Keratinocyte (primary cell): ENCODE data around the gene CXXC4. TPM values are rescaled to one million over a fixed set of nuclear protein-coding genes. Genes with fewer than 3 reads are reported as not detected.

Source experiments
- DNase-seq: peaks from one replicate; pipeline ENCODE4 v3.0.0-alpha.2; 2011; ENCODE audit warnings: low read depth, missing footprints, low spot score
- FAIRE-seq: peaks from 2 replicates; lab custom pipeline; 2011; peaks lifted over from hg19 to GRCh38; lab: Jason Lieb, UNC
- H2AFZ ChIP-seq: 2 replicates; pipeline ENCODE4 v1.6.0; 2012; ENCODE audit warnings: low read length, control low read depth, inconsistent platforms; ENCODE audit not compliant: control insufficient read depth
- H3K27ac ChIP-seq: 2 replicates; pipeline ENCODE4 v1.5.1; 2011; ENCODE audit warnings: low read length; ENCODE audit not compliant: control insufficient read depth, insufficient read depth
- H3K27me3 ChIP-seq: 3 replicates; pipeline ENCODE4 v1.6.0; 2011; ENCODE audit warnings: low read length; ENCODE audit not compliant: control insufficient read depth, insufficient read depth; ENCODE audit errors: extremely low read depth
- H3K36me3 ChIP-seq, 2 experiments: 2 replicates in 1 of 2; 3 replicates in 1 of 2; pipeline ENCODE4 v1.5.1; 2011; ENCODE audit warnings: low read length in 2 of 2, mild to moderate bottlenecking in 1 of 2; ENCODE audit not compliant: control insufficient read depth in 2 of 2, insufficient read depth in 2 of 2; ENCODE audit errors: extremely low read depth in 1 of 2
- H3K4me1 ChIP-seq: 3 replicates; pipeline ENCODE4 v1.5.1; 2011; ENCODE audit warnings: low read length; ENCODE audit not compliant: control insufficient read depth, insufficient read depth; ENCODE audit errors: extremely low read depth
- H3K4me2 ChIP-seq: 3 replicates; pipeline ENCODE4 v1.6.0; 2011; ENCODE audit warnings: low read depth, low read length; ENCODE audit not compliant: control insufficient read depth, insufficient read depth; ENCODE audit errors: extremely low read depth
- H3K4me3 ChIP-seq, 3 experiments: fragments of 200-600 bp in 1 of 3; sonication (generic) in 1 of 3; 2 replicates in 2 of 3; 3 replicates in 1 of 3; pipeline ENCODE4 v1.5.1; 2011 to 2016; ENCODE audit warnings: low read length in 3 of 3, mild to moderate bottlenecking in 3 of 3, control low read depth in 2 of 3, inconsistent platforms in 1 of 3, low read depth in 1 of 3, mixed read lengths in 1 of 3, mixed run types in 1 of 3, moderate library complexity in 1 of 3; ENCODE audit not compliant: control insufficient read depth in 2 of 3, insufficient read depth in 2 of 3; ENCODE audit errors: extremely low read depth in 1 of 3
- H3K79me2 ChIP-seq: 2 replicates; pipeline ENCODE4 v1.6.0; 2012; ENCODE audit warnings: low read length; ENCODE audit not compliant: control insufficient read depth, insufficient read depth
- H3K9ac ChIP-seq: 3 replicates; pipeline ENCODE4 v1.6.0; 2011; ENCODE audit warnings: low read length; ENCODE audit not compliant: control insufficient read depth, insufficient read depth; ENCODE audit errors: extremely low read depth
- H3K9me1 ChIP-seq: 3 replicates; pipeline ENCODE4 v1.6.0; 2011; ENCODE audit warnings: low read length; ENCODE audit not compliant: control insufficient read depth, insufficient read depth; ENCODE audit errors: extremely low read depth
- H3K9me3 ChIP-seq: 2 replicates; pipeline ENCODE4 v1.5.1; 2012; ENCODE audit warnings: low read depth, low read length; ENCODE audit not compliant: control insufficient read depth
- H4K20me1 ChIP-seq: 3 replicates; pipeline ENCODE4 v1.6.0; 2011; ENCODE audit warnings: low read length; ENCODE audit not compliant: control insufficient read depth, insufficient read depth; ENCODE audit errors: extremely low read depth
- CTCF ChIP-seq, 3 experiments: IDR thresholded peaks in 1 of 3; conservative IDR thresholded peaks in 1 of 3; optimal IDR thresholded peaks in 1 of 3; 2 replicates in 2 of 3; 3 replicates in 1 of 3; pipeline versions ENCODE3 to v1.5.1; 2011; ENCODE audit warnings: low read length in 3 of 3, mild to moderate bottlenecking in 3 of 3, moderate library complexity in 2 of 3, control low read depth in 1 of 3, inconsistent platforms in 1 of 3; ENCODE audit not compliant: insufficient read depth in 2 of 3; ENCODE audit errors: extremely low read depth in 1 of 3
- EZH2 ChIP-seq: IDR thresholded peaks from one replicate; pipeline ENCODE4 v1.6.1; 2012; ENCODE audit warnings: inconsistent platforms, mild to moderate bottlenecking, low read length, moderate library complexity
- dilution Hi-C: fragments of 300-500 bp; cut with MboI; formaldehyde crosslinking; loops from one replicate; pipeline ENCODE4 v1.7.0; 2020; ENCODE audit warnings: low sequenced_read_pairs; ENCODE audit not compliant: extremely low pct_ligation_motif_present
- polyA plus RNA-seq, 5 experiments: library from polyadenylated mRNA; depleted of rRNA in 3 of 5; stranded (reverse) in 3 of 5; stranded (forward) in 1 of 5; unstranded in 1 of 5; fragments of >200 nt; gene quantifications; 1 replicate in 1 of 5; 2 replicates in 3 of 5; 3 replicates in 1 of 5; pipeline versions ENCODE4 v1.2.1 to v1.2.3, GENCODE V29; 2011 to 2012; ENCODE audit warnings: missing spikeins in 2 of 5, low read depth in 1 of 5, low replicate concordance in 1 of 5

Gene CXXC4
- polyA plus RNA-seq, 1 donor (not counting 4 experiments of a cell fraction or from before 2014, with no cell fraction given): 0.01 TPM

DNA sequence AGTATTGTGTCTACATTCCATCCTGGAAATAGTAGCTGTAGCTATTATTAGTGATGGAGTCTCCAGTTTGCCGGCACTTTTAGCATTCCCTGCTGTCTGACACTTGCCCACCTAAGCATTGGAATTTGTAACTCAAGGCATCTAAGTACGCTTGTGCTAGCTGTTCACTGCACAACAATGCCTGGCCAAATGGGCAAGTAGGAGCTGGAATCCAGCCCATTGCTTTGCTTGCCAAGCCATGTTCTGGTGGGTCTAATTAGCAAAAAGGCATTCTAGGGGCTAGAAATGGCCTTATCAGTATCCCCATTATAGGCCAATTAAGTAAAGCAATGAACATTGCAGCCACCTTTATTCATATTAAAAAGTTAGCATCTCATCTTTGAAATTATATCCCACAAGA, 7.8 kb upstream of the CXXC4 start:
- no peaks in the 10 kb centered on the region for H3K9me1 ChIP-seq
- H3K4me3 ChIP-seq: no peak overlapping the region
- H3K27me3 ChIP-seq: no peaks in the 10 kb centered on the region
- H3K36me3 ChIP-seq: no peaks in the 10 kb centered on the region
- no peak overlapping the region for H3K27ac ChIP-seq
- no peak overlapping the region for H2AFZ ChIP-seq
- dilution Hi-C loops: no loop called here
- no peak for DNase-seq
- no peak overlapping the region for H3K9ac ChIP-seq
- H3K9me3 ChIP-seq: no peaks in the 10 kb centered on the region
- no peak for FAIRE-seq
- H3K4me2 ChIP-seq: no peak overlapping the region
- H3K79me2 ChIP-seq: no peaks in the 10 kb centered on the region
- no peak for TF ChIP-seq CTCF (optimal IDR thresholded peaks at IDR 0.05 in 1 of 3, IDR thresholded peaks at IDR 0.05 in 1 of 3, conservative IDR thresholded peaks at IDR 0.05 in 1 of 3; ENCODE audit: extremely low read depth in 1 of 3, insufficient read depth in 2 of 3, low read length in 3 of 3)
- no peak for TF ChIP-seq EZH2
- H4K20me1 ChIP-seq: no peaks in the 10 kb centered on the region
- H3K4me1 ChIP-seq: no peaks in the 10 kb centered on the region

DNA sequence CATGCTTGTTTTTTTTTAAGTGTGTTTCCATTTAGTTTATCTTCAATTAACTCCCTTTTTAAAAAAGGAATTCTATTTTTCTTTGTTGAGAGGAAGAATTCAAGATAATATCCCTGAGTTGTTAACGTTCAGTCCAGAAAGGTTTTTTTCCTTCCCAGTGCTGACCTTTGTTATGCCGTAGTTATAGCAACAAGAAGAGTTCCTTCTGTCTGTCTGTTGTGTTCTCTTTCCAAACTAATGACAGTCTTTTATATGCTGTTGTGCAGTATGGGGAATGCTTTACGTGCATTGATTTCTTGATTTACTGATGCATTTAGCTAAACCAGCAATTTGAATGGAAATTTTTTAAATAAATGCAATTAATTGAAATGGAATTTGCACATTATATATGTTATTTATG, 6.6 kb upstream of the CXXC4 start:
- Histone ChIP-seq H2AFZ (no peak overlapping the region), H3K9ac (no peak overlapping the region), H4K20me1 (no peaks in the 10 kb centered on the region), H3K4me1 (no peaks in the 10 kb centered on the region), H3K9me1 (no peaks in the 10 kb centered on the region), H3K36me3 (no peaks in the 10 kb centered on the region), H3K9me3 (no peaks in the 10 kb centered on the region), H3K27ac (no peak overlapping the region), H3K4me3 (no peak overlapping the region), H3K27me3 (no peaks in the 10 kb centered on the region), H3K79me2 (no peaks in the 10 kb centered on the region), H3K4me2 (no peak overlapping the region)
- DNase-seq (no peak), FAIRE-seq (no peak)
- TF ChIP-seq EZH2: no peak
- TF ChIP-seq CTCF (optimal IDR thresholded peaks at IDR 0.05 in 1 of 3, IDR thresholded peaks at IDR 0.05 in 1 of 3, conservative IDR thresholded peaks at IDR 0.05 in 1 of 3; ENCODE audit: extremely low read depth in 1 of 3, insufficient read depth in 2 of 3, low read length in 3 of 3): no peak
- dilution Hi-C loops: no loop called here
